Neutrophil (primary cell): Measurements from ENCODE around the gene FAM200B.

ENCODE experiments used
- H3K27ac ChIP-seq: fragments of 200-600 bp; sonication (generic); 2 replicates; pipeline ENCODE4 v1.5.1; 2016; ENCODE audit warnings: mild to moderate bottlenecking, moderate library complexity
- H3K27me3 ChIP-seq: fragments of 200-600 bp; sonication (generic); 2 replicates; pipeline ENCODE4 v1.6.0; 2016; ENCODE audit warnings: mild to moderate bottlenecking
- H3K36me3 ChIP-seq: fragments of 200-600 bp; sonication (generic); 2 replicates; pipeline ENCODE4 v1.5.1; 2017
- H3K4me1 ChIP-seq, 2 experiments: fragments of 200-600 bp in 1 of 2; sonication (generic) in 1 of 2; 1 replicate in 1 of 2; 2 replicates in 1 of 2; pipeline versions ENCODE4 v1.5.1 to v1.6.1; 2013 to 2016; ENCODE audit warnings: low read depth in 1 of 2, low read length in 1 of 2, mild to moderate bottlenecking in 1 of 2, moderate library complexity in 1 of 2; ENCODE audit not compliant: control insufficient read depth in 1 of 2, insufficient read depth in 1 of 2
- H3K4me3 ChIP-seq, 2 experiments: fragments of 200-600 bp in 1 of 2; sonication (generic) in 1 of 2; 1 replicate in 1 of 2; 2 replicates in 1 of 2; pipeline ENCODE4 v1.5.1; 2013 to 2016; ENCODE audit warnings: low read depth in 1 of 2, low read length in 1 of 2, mild to moderate bottlenecking in 1 of 2, moderate library complexity in 1 of 2
- H3K9me3 ChIP-seq: fragments of 200-600 bp; sonication (generic); 2 replicates; pipeline ENCODE4 v1.5.1; 2016
- TF ChIP-seq, protein P1 (sequence below): fragments of 200-600 bp; sonication (generic); IDR thresholded peaks from 2 replicates; pipeline ENCODE4 v1.5.1; 2016; ENCODE audit warnings: antibody characterized with exemption

The FAM200B gene

DNA sequence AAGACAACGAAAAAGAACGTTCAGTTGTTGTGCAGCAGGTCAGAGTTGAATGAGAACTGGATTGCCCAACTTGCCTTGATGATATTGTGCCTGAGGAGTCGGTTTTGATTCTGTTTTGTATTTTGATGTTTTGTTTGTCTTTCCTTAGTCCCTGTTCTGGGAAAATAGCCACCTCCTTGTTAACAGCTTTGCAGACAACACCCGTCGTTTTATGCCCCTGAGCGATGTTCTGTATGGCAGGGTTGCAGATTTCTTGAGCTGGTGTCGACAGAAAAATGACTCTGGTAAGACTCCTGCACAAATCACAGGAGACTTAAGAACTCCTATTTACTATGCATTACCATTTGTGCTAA lies 25.7 kb downstream of the FAM200B start:
- Histone ChIP-seq H3K4me1 (peaks cover 62 to 75% of the 10 kb centered on the region in 2 experiments), H3K4me3 (no peak overlapping the region), H3K27ac (peak overlapping the region; percentile 91), H3K27me3 (no peaks in the 10 kb centered on the region), H3K36me3 (peaks cover 76% of the 10 kb centered on the region), H3K9me3 (no peaks in the 10 kb centered on the region)
- TF ChIP-seq, protein P1, sequence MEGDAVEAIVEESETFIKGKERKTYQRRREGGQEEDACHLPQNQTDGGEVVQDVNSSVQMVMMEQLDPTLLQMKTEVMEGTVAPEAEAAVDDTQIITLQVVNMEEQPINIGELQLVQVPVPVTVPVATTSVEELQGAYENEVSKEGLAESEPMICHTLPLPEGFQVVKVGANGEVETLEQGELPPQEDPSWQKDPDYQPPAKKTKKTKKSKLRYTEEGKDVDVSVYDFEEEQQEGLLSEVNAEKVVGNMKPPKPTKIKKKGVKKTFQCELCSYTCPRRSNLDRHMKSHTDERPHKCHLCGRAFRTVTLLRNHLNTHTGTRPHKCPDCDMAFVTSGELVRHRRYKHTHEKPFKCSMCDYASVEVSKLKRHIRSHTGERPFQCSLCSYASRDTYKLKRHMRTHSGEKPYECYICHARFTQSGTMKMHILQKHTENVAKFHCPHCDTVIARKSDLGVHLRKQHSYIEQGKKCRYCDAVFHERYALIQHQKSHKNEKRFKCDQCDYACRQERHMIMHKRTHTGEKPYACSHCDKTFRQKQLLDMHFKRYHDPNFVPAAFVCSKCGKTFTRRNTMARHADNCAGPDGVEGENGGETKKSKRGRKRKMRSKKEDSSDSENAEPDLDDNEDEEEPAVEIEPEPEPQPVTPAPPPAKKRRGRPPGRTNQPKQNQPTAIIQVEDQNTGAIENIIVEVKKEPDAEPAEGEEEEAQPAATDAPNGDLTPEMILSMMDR: no peak

DNA sequence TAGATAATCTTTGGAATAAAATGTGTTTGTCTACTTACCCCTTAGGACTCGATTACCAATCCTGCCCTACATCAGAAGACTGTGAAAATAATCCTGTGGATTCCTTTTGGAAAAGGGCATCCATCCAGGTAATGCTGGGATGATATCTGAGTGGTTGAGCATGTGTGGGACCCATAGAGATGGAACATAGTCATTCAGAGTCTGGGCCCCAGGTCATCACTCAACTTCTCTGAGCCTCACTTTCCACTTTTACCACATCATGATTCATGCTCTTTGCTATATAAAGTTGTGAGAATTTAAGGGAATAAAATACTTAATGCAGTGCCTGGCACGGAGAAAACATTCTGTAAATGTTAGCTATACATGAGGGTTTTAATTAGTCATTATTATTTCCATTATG lies 30.1 kb downstream of the FAM200B start:
- H3K4me3 ChIP-seq: no peak overlapping the region
- H3K36me3 ChIP-seq: peaks cover 99% of the 10 kb centered on the region
- H3K27ac ChIP-seq: peak overlapping the region; percentile 41
- no peaks in the 10 kb centered on the region for H3K27me3 ChIP-seq
- no peaks in the 10 kb centered on the region for H3K9me3 ChIP-seq
- H3K4me1 ChIP-seq: peaks cover 22 to 33% of the 10 kb centered on the region in 2 experiments
- TF ChIP-seq, protein P1: no peak

DNA sequence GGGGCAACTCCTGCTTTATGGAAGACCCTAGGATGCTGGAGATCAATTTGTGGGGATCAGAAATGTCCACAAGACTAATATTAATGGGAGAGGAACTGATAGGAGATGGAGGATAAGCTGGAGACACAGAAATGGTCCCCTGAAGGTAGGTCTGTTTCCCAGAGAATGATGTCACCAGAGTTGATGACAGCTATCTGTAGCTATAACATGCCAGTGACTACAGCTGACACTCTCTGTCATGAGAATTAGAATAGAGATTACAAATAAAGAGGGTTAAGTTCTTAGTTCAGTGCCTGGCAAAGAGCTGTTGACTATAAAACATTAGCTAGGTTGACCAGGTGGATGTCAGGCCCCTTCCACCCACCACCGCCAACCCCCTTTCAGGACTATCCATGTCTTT lies 30.6 kb downstream of the FAM200B start:
- TF ChIP-seq, protein P1: no peak
- peak overlapping the region; percentile 41 for H3K27ac ChIP-seq
- H3K4me3 ChIP-seq: no peak overlapping the region
- no peaks in the 10 kb centered on the region for H3K9me3 ChIP-seq
- peaks cover 18 to 29% of the 10 kb centered on the region in 2 experiments for H3K4me1 ChIP-seq
- H3K36me3 ChIP-seq: peaks cover 99% of the 10 kb centered on the region
- H3K27me3 ChIP-seq: no peaks in the 10 kb centered on the region

DNA sequence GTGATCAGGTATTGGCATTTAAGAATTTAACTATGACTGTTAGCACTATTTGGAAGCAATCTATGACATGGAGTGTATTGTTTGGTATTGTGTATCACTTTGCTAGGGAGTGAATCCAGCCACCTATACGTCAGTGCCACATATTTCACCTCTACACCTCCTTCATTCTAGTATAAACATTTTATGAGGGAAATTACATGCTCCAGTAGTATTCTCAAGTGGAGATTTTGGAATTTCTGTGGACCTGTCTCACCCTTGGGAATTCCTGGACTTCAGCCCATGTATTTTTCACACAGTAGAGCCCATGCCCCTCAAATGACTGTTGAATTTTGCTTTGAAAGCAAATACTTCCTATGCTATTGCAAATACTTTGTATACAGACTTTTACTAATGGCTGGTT lies 32.5 kb downstream of the FAM200B start:
- no peaks in the 10 kb centered on the region for H3K27me3 ChIP-seq
- peaks cover 15 to 16% of the 10 kb centered on the region in 2 experiments for H3K4me1 ChIP-seq
- peaks cover 99% of the 10 kb centered on the region for H3K36me3 ChIP-seq
- H3K9me3 ChIP-seq: no peaks in the 10 kb centered on the region
- peak overlapping the region; percentile 40 for H3K27ac ChIP-seq
- TF ChIP-seq, protein P1: no peak
- no peak overlapping the region for H3K4me3 ChIP-seq

DNA sequence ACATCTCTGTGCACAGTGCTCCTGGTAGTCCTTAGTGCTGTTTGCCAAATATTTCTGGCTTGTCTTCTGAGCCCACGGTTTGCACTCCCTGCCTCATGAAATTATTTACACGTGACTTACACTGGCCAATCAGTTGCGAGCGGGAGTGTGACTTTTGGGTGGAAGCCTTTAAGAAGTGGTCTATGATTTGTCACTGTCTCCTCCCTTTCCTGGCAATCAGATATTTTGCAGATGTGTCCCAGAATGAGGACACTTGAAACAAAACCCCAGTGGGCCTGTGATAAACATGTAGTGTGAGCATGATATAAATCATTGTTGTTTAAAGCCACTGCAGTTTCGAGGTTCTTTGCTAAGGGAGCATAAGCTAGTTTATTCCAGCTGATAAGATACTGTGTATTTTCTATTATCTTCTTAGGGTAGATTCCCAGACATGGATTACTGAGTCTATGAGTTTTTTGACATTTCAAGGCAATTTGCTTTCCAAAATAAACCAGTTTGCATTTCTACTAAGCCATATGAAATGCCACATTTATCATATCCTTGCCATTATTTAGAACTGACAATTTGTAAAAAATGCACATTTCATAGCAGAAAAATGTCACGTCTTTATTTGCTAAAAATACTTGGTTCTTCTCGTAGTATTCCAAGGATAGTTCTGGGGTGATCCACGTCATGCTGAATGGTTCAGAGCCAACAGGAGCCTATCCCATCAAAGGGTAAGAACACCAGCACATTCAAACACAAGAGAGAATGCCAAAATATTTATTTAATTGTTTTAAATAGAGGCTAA lies 33.2 kb downstream of the FAM200B start:
- H3K4me1 ChIP-seq: peaks cover 17 to 18% of the 10 kb centered on the region in 2 experiments
- no peaks in the 10 kb centered on the region for H3K27me3 ChIP-seq
- H3K4me3 ChIP-seq: no peak overlapping the region
- H3K36me3 ChIP-seq: peaks cover 100% of the 10 kb centered on the region
- no peaks in the 10 kb centered on the region for H3K9me3 ChIP-seq
- TF ChIP-seq, protein P1: no peak
- peak overlapping the region; percentile 40 for H3K27ac ChIP-seq
